Retinal pigment epithelial cell (primary cell): ENCODE measurements around the gene NKD2.

ENCODE experiments used
- DNase-seq: peaks from one replicate; pipeline ENCODE4 v3.0.0-alpha.2; 2010; ENCODE audit warnings: low read depth
- H3K4me3 ChIP-seq: 2 replicates; pipeline ENCODE4 v1.5.1; 2011; ENCODE audit warnings: mild to moderate bottlenecking, low read length, control low read depth, moderate library complexity
- CTCF ChIP-seq: conservative IDR thresholded peaks from 2 replicates; pipeline ENCODE4 v1.5.1; 2011; ENCODE audit warnings: low read depth, low read length, control low read depth, inconsistent platforms

Gene NKD2

GRCh38 chr5:1047332-1047965 is 38.8 kb downstream of the NKD2 start:
- TF ChIP-seq CTCF = no peak
- H3K4me3 ChIP-seq = no peak overlapping the region
- DNase-seq = no peak

GRCh38 chr5:1048162-1048721 is 39.6 kb downstream of the NKD2 start:
- no peak for DNase-seq
- no peak overlapping the region for H3K4me3 ChIP-seq
- TF ChIP-seq CTCF = no peak

- no peak overlapping the region for H3K4me3 ChIP-seq
- DNase-seq = no peak
- no peak for TF ChIP-seq CTCF
Observed at GRCh38 chr5:1048861-1049838, 40.5 kb downstream of the NKD2 start.

- TF ChIP-seq CTCF = no peak
- no peak for DNase-seq
- H3K4me3 ChIP-seq = no peak overlapping the region
Observed at GRCh38 chr5:1050423-1051365, 42.1 kb downstream of the NKD2 start.

- DNase-seq = no peak
- H3K4me3 ChIP-seq = no peak overlapping the region
- TF ChIP-seq CTCF = no peak
Observed at GRCh38 chr5:1051366-1051720, 42.7 kb downstream of the NKD2 start.

GRCh38 chr5:1052076-1052475 is 43.5 kb downstream of the NKD2 start:
- no peak overlapping the region for H3K4me3 ChIP-seq
- TF ChIP-seq CTCF = no peak
- no peak for DNase-seq
